NCI-H146 (cell line): ENCODE data around the gene SNAP25.

Experiments used
- DNase-seq: peaks from one replicate; lab custom pipeline; 2025; lab: John Stamatoyannopoulos, UW

The SNAP25 gene

GRCh38 chr20:10304471-10305046 is 85.9 kb downstream of the SNAP25 start:
- DNase-seq: no peak

GRCh38 chr20:10306440-10307358 is 88.1 kb downstream of the SNAP25 start:
- no peak for DNase-seq

GRCh38 chr20:10307359-10307735 is 88.7 kb downstream of the SNAP25 start:
- no peak for DNase-seq

GRCh38 chr20:10308652-10309051 is 90.0 kb downstream of the SNAP25 start:
- DNase-seq: no peak

GRCh38 chr20:10309326-10309725 is 90.7 kb downstream of the SNAP25 start:
- no peak for DNase-seq

- DNase-seq: no peak
Observed at GRCh38 chr20:10312111-10312510, 93.5 kb downstream of the SNAP25 start.

- DNase-seq: no peak
Observed at GRCh38 chr20:10313215-10313614, 94.6 kb downstream of the SNAP25 start.

- DNase-seq: no peak
Observed at GRCh38 chr20:10313701-10314100, 95.1 kb downstream of the SNAP25 start.

- no peak for DNase-seq
Observed at GRCh38 chr20:10314198-10314597, 95.6 kb downstream of the SNAP25 start.

GRCh38 chr20:10315138-10315537 is 96.5 kb downstream of the SNAP25 start:
- no peak for DNase-seq

GRCh38 chr20:10316582-10316981 is 98.0 kb downstream of the SNAP25 start:
- peak; percentile 41 for DNase-seq

GRCh38 chr20:10318291-10319024 is 99.8 kb downstream of the SNAP25 start:
- DNase-seq: no peak

GRCh38 chr20:10319855-10320254 is 101.2 kb downstream of the SNAP25 start:
- no peak for DNase-seq

GRCh38 chr20:10321138-10321717 is 102.6 kb downstream of the SNAP25 start:
- DNase-seq: no peak

- DNase-seq: peak; percentile 75
Observed at GRCh38 chr20:10322073-10323012, 103.7 kb downstream of the SNAP25 start.

- DNase-seq: no peak
Observed at GRCh38 chr20:10323729-10324128, 105.1 kb downstream of the SNAP25 start.

- no peak for DNase-seq
Observed at GRCh38 chr20:10324198-10324847, 105.7 kb downstream of the SNAP25 start.

- no peak for DNase-seq
Observed at GRCh38 chr20:10328897-10329255, 110.2 kb downstream of the SNAP25 start.

- DNase-seq: no peak
Observed at GRCh38 chr20:10329387-10330005, 110.9 kb downstream of the SNAP25 start.

- no peak for DNase-seq
Observed at GRCh38 chr20:10330071-10330470, 111.4 kb downstream of the SNAP25 start.
